ENCODE results near the gene HOXB5.

The HOXB5 gene

GRCh38 chr17:48594538-48595277 is 1.1 kb upstream of the HOXB5 start:
- H3K4me3 ChIP-seq (ENCODE audit: low read depth, low read length): no peak overlapping the region
- DNase-seq (ENCODE audit: low read depth): no peak

GRCh38 chr17:48593840-48594537 is 410 bp upstream of the HOXB5 start:
- DNase-seq (ENCODE audit: low read depth): no peak
- H3K4me3 ChIP-seq (ENCODE audit: low read depth, low read length): no peak overlapping the region
- TF ChIP-seq CTCF (IDR thresholded peaks at IDR 0.05; ENCODE audit: control insufficient read depth, extremely low read depth, insufficient read depth): peak; percentile 97

More at GRCh38 chr17:48594538-48595277, 1.1 kb upstream of the HOXB5 start:
- no peak for TF ChIP-seq CTCF (IDR thresholded peaks at IDR 0.05; ENCODE audit: control insufficient read depth, extremely low read depth, insufficient read depth)

- DNase-seq (ENCODE audit: low read depth): no peak
- TF ChIP-seq CTCF (IDR thresholded peaks at IDR 0.05; ENCODE audit: control insufficient read depth, extremely low read depth, insufficient read depth): no peak
- no peak overlapping the region for H3K4me3 ChIP-seq (ENCODE audit: low read depth, low read length)
Observed at GRCh38 chr17:48592577-48592976, 1.0 kb downstream of the HOXB5 start.

- H3K4me3 ChIP-seq (ENCODE audit: low read depth, low read length): no peak overlapping the region
- no peak for TF ChIP-seq CTCF (IDR thresholded peaks at IDR 0.05; ENCODE audit: control insufficient read depth, extremely low read depth, insufficient read depth)
- DNase-seq (ENCODE audit: low read depth): no peak
Observed at GRCh38 chr17:48592057-48592514, 1.5 kb downstream of the HOXB5 start.

- DNase-seq (ENCODE audit: low read depth): no peak
- no peak for TF ChIP-seq CTCF (IDR thresholded peaks at IDR 0.05; ENCODE audit: control insufficient read depth, extremely low read depth, insufficient read depth)
- H3K4me3 ChIP-seq (ENCODE audit: low read depth, low read length): no peak overlapping the region
Observed at GRCh38 chr17:48591255-48592056, 2.1 kb downstream of the HOXB5 start.

GRCh38 chr17:48590607-48591161 is 2.9 kb downstream of the HOXB5 start:
- no peak overlapping the region for H3K4me3 ChIP-seq (ENCODE audit: low read depth, low read length)
- TF ChIP-seq CTCF (IDR thresholded peaks at IDR 0.05; ENCODE audit: control insufficient read depth, extremely low read depth, insufficient read depth): no peak
- no peak for DNase-seq (ENCODE audit: low read depth)

Data from LNCaP clone FGC (cell line).